Keratinocyte (primary cell): ENCODE results near the gene GPALPP1. TPM values are rescaled to one million over a fixed set of nuclear protein-coding genes. Genes with fewer than 3 reads are reported as not detected.

Experiments used
- DNase-seq: peaks from one replicate; pipeline ENCODE4 v3.0.0-alpha.2; 2011; ENCODE audit warnings: low read depth, missing footprints, low spot score
- FAIRE-seq: peaks from 2 replicates; lab custom pipeline; 2011; peaks lifted over from hg19 to GRCh38; lab: Jason Lieb, UNC
- H2AFZ ChIP-seq: 2 replicates; pipeline ENCODE4 v1.6.0; 2012; ENCODE audit warnings: low read length, control low read depth, inconsistent platforms; ENCODE audit not compliant: control insufficient read depth
- H3K27ac ChIP-seq: 2 replicates; pipeline ENCODE4 v1.5.1; 2011; ENCODE audit warnings: low read length; ENCODE audit not compliant: control insufficient read depth, insufficient read depth
- H3K27me3 ChIP-seq: 3 replicates; pipeline ENCODE4 v1.6.0; 2011; ENCODE audit warnings: low read length; ENCODE audit not compliant: control insufficient read depth, insufficient read depth; ENCODE audit errors: extremely low read depth
- H3K36me3 ChIP-seq, 2 experiments: 2 replicates in 1 of 2; 3 replicates in 1 of 2; pipeline ENCODE4 v1.5.1; 2011; ENCODE audit warnings: low read length in 2 of 2, mild to moderate bottlenecking in 1 of 2; ENCODE audit not compliant: control insufficient read depth in 2 of 2, insufficient read depth in 2 of 2; ENCODE audit errors: extremely low read depth in 1 of 2
- H3K4me1 ChIP-seq: 3 replicates; pipeline ENCODE4 v1.5.1; 2011; ENCODE audit warnings: low read length; ENCODE audit not compliant: control insufficient read depth, insufficient read depth; ENCODE audit errors: extremely low read depth
- H3K4me2 ChIP-seq: 3 replicates; pipeline ENCODE4 v1.6.0; 2011; ENCODE audit warnings: low read depth, low read length; ENCODE audit not compliant: control insufficient read depth, insufficient read depth; ENCODE audit errors: extremely low read depth
- H3K4me3 ChIP-seq, 3 experiments: fragments of 200-600 bp in 1 of 3; sonication (generic) in 1 of 3; 2 replicates in 2 of 3; 3 replicates in 1 of 3; pipeline ENCODE4 v1.5.1; 2011 to 2016; ENCODE audit warnings: low read length in 3 of 3, mild to moderate bottlenecking in 3 of 3, control low read depth in 2 of 3, inconsistent platforms in 1 of 3, low read depth in 1 of 3, mixed read lengths in 1 of 3, mixed run types in 1 of 3, moderate library complexity in 1 of 3; ENCODE audit not compliant: control insufficient read depth in 2 of 3, insufficient read depth in 2 of 3; ENCODE audit errors: extremely low read depth in 1 of 3
- H3K79me2 ChIP-seq: 2 replicates; pipeline ENCODE4 v1.6.0; 2012; ENCODE audit warnings: low read length; ENCODE audit not compliant: control insufficient read depth, insufficient read depth
- H3K9ac ChIP-seq: 3 replicates; pipeline ENCODE4 v1.6.0; 2011; ENCODE audit warnings: low read length; ENCODE audit not compliant: control insufficient read depth, insufficient read depth; ENCODE audit errors: extremely low read depth
- H3K9me1 ChIP-seq: 3 replicates; pipeline ENCODE4 v1.6.0; 2011; ENCODE audit warnings: low read length; ENCODE audit not compliant: control insufficient read depth, insufficient read depth; ENCODE audit errors: extremely low read depth
- H3K9me3 ChIP-seq: 2 replicates; pipeline ENCODE4 v1.5.1; 2012; ENCODE audit warnings: low read depth, low read length; ENCODE audit not compliant: control insufficient read depth
- H4K20me1 ChIP-seq: 3 replicates; pipeline ENCODE4 v1.6.0; 2011; ENCODE audit warnings: low read length; ENCODE audit not compliant: control insufficient read depth, insufficient read depth; ENCODE audit errors: extremely low read depth
- EZH2 ChIP-seq: IDR thresholded peaks from one replicate; pipeline ENCODE4 v1.6.1; 2012; ENCODE audit warnings: inconsistent platforms, mild to moderate bottlenecking, low read length, moderate library complexity
- dilution Hi-C: fragments of 300-500 bp; cut with MboI; formaldehyde crosslinking; loops from one replicate; pipeline ENCODE4 v1.7.0; 2020; ENCODE audit warnings: low sequenced_read_pairs; ENCODE audit not compliant: extremely low pct_ligation_motif_present
- polyA plus RNA-seq, 5 experiments: library from polyadenylated mRNA; depleted of rRNA in 3 of 5; stranded (reverse) in 3 of 5; stranded (forward) in 1 of 5; unstranded in 1 of 5; fragments of >200 nt; gene quantifications; 1 replicate in 1 of 5; 2 replicates in 3 of 5; 3 replicates in 1 of 5; pipeline versions ENCODE4 v1.2.1 to v1.2.3, GENCODE V29; 2011 to 2012; ENCODE audit warnings: missing spikeins in 2 of 5, low read depth in 1 of 5, low replicate concordance in 1 of 5
- TF ChIP-seq, protein P1 (sequence below), 3 experiments: IDR thresholded peaks in 1 of 3; conservative IDR thresholded peaks in 1 of 3; optimal IDR thresholded peaks in 1 of 3; 2 replicates in 2 of 3; 3 replicates in 1 of 3; pipeline versions ENCODE3 to v1.5.1; 2011; ENCODE audit warnings: low read length in 3 of 3, mild to moderate bottlenecking in 3 of 3, moderate library complexity in 2 of 3, control low read depth in 1 of 3, inconsistent platforms in 1 of 3; ENCODE audit not compliant: insufficient read depth in 2 of 3; ENCODE audit errors: extremely low read depth in 1 of 3

The GPALPP1 gene
- polyA plus RNA-seq, 1 donor (not counting 4 experiments of a cell fraction or from before 2014, with no cell fraction given), result 17.7 TPM

DNA sequence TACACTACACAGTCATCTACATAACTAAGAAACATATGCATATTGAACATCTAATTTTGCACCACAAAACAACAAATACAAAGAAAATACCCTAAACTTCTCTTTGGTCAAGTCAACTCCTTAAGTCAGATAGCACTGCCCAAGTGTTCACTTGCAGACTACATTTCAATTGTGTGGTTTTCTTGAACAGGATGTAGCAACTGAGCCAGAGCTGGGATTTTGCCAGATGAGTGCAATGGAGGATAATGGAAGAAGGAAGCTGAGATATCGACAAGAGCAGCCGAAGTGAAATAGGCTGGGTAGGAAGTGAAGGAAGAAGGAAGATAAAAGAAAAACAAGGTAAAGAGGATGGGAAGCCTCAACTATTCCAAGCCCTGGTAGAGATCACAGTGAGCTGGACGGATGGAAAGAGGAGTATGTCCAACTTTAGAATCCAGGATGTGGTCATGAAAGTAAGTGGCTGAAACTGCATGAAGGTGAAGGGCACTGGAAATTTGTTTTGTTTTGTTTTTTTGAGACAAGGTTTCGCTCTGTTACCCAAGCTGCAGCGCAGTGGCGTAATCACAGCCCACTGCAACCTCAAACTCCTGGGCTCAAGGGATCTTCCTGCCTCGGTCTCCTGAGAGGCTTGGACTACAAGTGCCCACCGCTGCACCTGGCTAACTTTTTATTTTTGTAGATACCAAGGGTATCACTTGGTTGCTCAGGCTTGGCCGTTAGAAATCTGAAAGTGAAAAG lies 15.1 kb upstream of the GPALPP1 start:
- no peaks in the 10 kb centered on the region for H3K9me1 ChIP-seq
- H3K9ac ChIP-seq, result no peak overlapping the region
- H3K36me3 ChIP-seq, result peaks cover 11 to 22% of the 10 kb centered on the region in 2 experiments
- DNase-seq (no peak), FAIRE-seq (no peak)
- H3K4me2 ChIP-seq, result no peak overlapping the region
- no peaks in the 10 kb centered on the region for H4K20me1 ChIP-seq
- H3K27me3 ChIP-seq, result no peaks in the 10 kb centered on the region
- peaks cover 4% of the 10 kb centered on the region for H3K79me2 ChIP-seq
- no peak overlapping the region for H3K27ac ChIP-seq
- H3K4me1 ChIP-seq, result no peaks in the 10 kb centered on the region
- no peaks in the 10 kb centered on the region for H3K9me3 ChIP-seq
- dilution Hi-C loops, result no loop called here
- H3K4me3 ChIP-seq, result no peak overlapping the region
- no peak overlapping the region for H2AFZ ChIP-seq
- TF ChIP-seq, protein P1, sequence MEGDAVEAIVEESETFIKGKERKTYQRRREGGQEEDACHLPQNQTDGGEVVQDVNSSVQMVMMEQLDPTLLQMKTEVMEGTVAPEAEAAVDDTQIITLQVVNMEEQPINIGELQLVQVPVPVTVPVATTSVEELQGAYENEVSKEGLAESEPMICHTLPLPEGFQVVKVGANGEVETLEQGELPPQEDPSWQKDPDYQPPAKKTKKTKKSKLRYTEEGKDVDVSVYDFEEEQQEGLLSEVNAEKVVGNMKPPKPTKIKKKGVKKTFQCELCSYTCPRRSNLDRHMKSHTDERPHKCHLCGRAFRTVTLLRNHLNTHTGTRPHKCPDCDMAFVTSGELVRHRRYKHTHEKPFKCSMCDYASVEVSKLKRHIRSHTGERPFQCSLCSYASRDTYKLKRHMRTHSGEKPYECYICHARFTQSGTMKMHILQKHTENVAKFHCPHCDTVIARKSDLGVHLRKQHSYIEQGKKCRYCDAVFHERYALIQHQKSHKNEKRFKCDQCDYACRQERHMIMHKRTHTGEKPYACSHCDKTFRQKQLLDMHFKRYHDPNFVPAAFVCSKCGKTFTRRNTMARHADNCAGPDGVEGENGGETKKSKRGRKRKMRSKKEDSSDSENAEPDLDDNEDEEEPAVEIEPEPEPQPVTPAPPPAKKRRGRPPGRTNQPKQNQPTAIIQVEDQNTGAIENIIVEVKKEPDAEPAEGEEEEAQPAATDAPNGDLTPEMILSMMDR (optimal IDR thresholded peaks at IDR 0.05 in 1 of 3, IDR thresholded peaks at IDR 0.05 in 1 of 3, conservative IDR thresholded peaks at IDR 0.05 in 1 of 3; ENCODE audit: extremely low read depth in 1 of 3, insufficient read depth in 2 of 3, low read length in 3 of 3), result no peak
- TF ChIP-seq EZH2, result no peak

GRCh38 chr13:44976196-44976595 lies 13.1 kb upstream of the GPALPP1 start:
- Histone ChIP-seq H2AFZ (no peak overlapping the region), H3K9me3 (no peaks in the 10 kb centered on the region), H3K79me2 (peaks cover 4% of the 10 kb centered on the region), H3K27me3 (no peaks in the 10 kb centered on the region), H4K20me1 (no peaks in the 10 kb centered on the region), H3K4me3 (no peak overlapping the region), H3K9ac (no peak overlapping the region), H3K4me2 (no peak overlapping the region), H3K36me3 (peaks cover 11 to 24% of the 10 kb centered on the region in 2 experiments), H3K4me1 (no peaks in the 10 kb centered on the region), H3K9me1 (no peaks in the 10 kb centered on the region), H3K27ac (no peak overlapping the region)
- FAIRE-seq (no peak), DNase-seq (no peak)
- dilution Hi-C loops, result no loop called here
- TF ChIP-seq EZH2, result no peak
- TF ChIP-seq, protein P1 (optimal IDR thresholded peaks at IDR 0.05 in 1 of 3, IDR thresholded peaks at IDR 0.05 in 1 of 3, conservative IDR thresholded peaks at IDR 0.05 in 1 of 3; ENCODE audit: extremely low read depth in 1 of 3, insufficient read depth in 2 of 3, low read length in 3 of 3), result no peak
